K562 (cell line): Measurements from ENCODE around the gene DYSF. TPM values are rescaled to one million over a fixed set of nuclear protein-coding genes. Genes with fewer than 3 reads are reported as not detected.
A peak's percentile ranks its signal among the peaks of the same experiment; 100 is the strongest.

Source experiments
- ATAC-seq: fragments of 200-7000 bp; cut with Tn5 transposase; 3 replicates; pipeline ENCODE4 v1.9.1; 2020; ENCODE audit warnings: moderate library complexity
- BruUV-seq: library from RNA; stranded (reverse); fragments of 400-500 nt; replicated peaks from 2 replicates; lab custom pipeline; 2021; lab: Mats Ljungman, UMichigan
- CTCF ChIA-PET: fragments of 300-600 bp; formaldehyde crosslinking; extraction: SDS; loops from one replicate; lab custom pipeline; 2021; ENCODE audit warnings: low intra/inter-chr PET ratio; lab: Yijun Ruan, JAX
- POLR2A ChIA-PET: fragments of 300-600, 350-650 bp; sonication (Branson Sonifier 250); formaldehyde crosslinking; extraction: SDS; loops from one replicate; lab custom pipeline; 2021; ENCODE audit warnings: antibody characterized with exemption, inconsistent platforms; lab: Yijun Ruan, JAX
- DNase-seq, 4 experiments: peaks; one replicate each; pipeline versions ENCODE4 v3.0.0 to v3.0.0-alpha.2; 2011 to 2018; ENCODE audit warnings: low spot score in 3 of 4, mixed read lengths in 3 of 4; ENCODE audit errors: extremely low read depth in 1 of 4
- FAIRE-seq: peaks from 2 replicates; lab custom pipeline; 2011; peaks lifted over from hg19 to GRCh38; lab: Jason Lieb, UNC
- H2AFZ ChIP-seq: 2 replicates; pipeline ENCODE4 v1.6.0; 2011; ENCODE audit warnings: low read depth, low read length, control low read depth, inconsistent platforms
- H3K27ac ChIP-seq: fragments of 200-600 bp; 3 replicates; pipeline ENCODE4 v1.8.0; 2011; ENCODE audit warnings: low read depth, mild to moderate bottlenecking, control low read depth, inconsistent platforms, low read length, moderate library complexity, mixed read lengths; ENCODE audit errors: extremely low read depth
- H3K27me3 ChIP-seq, 2 experiments: fragments of 300-600 bp in 1 of 2; 2 replicates in 1 of 2; 3 replicates in 1 of 2; pipeline versions ENCODE4 v1.6.0 to v1.8.0; 2011; ENCODE audit warnings: inconsistent platforms in 2 of 2, low read length in 2 of 2, mild to moderate bottlenecking in 1 of 2, mixed read lengths in 1 of 2, moderate library complexity in 1 of 2; ENCODE audit not compliant: control insufficient read depth in 2 of 2, insufficient read depth in 2 of 2
- H3K36me3 ChIP-seq: fragments of 300-600 bp; 3 replicates; pipeline ENCODE4 v1.8.0; 2011; ENCODE audit warnings: mild to moderate bottlenecking, low read length, inconsistent platforms; ENCODE audit not compliant: control insufficient read depth, insufficient read depth
- H3K4me1 ChIP-seq, 2 experiments: fragments of 200-600 bp in 1 of 2; replicated peaks in 1 of 2; 2 replicates in 1 of 2; 3 replicates in 1 of 2; pipeline versions ENCODE4 v1.5.1 to v1.8.0; 2011; ENCODE audit warnings: inconsistent platforms in 2 of 2, low read length in 2 of 2, mild to moderate bottlenecking in 1 of 2, mixed read lengths in 1 of 2, moderate library complexity in 1 of 2; ENCODE audit not compliant: control insufficient read depth in 2 of 2, insufficient read depth in 2 of 2
- H3K4me2 ChIP-seq: 2 replicates; pipeline ENCODE4 v1.6.1; 2011; ENCODE audit warnings: low read length, control low read depth, inconsistent platforms, mixed read lengths; ENCODE audit not compliant: insufficient read depth
- H3K4me3 ChIP-seq: fragments of 200-600 bp; sonication (generic), shearing (Covaris generic); 2 replicates; pipeline ENCODE4 v1.5.1; 2016; ENCODE audit warnings: control low read depth, inconsistent platforms
- H3K79me2 ChIP-seq: fragments of 200-600 bp; 3 replicates; pipeline ENCODE4 v1.8.0; 2011; ENCODE audit warnings: low read length, inconsistent platforms; ENCODE audit not compliant: control insufficient read depth, insufficient read depth
- H3K9ac ChIP-seq, 2 experiments: 2 replicates each; pipeline versions ENCODE4 v1.6.0 to v1.6.1; 2011; ENCODE audit warnings: low read depth in 2 of 2, low read length in 2 of 2, control low read depth in 1 of 2, inconsistent platforms in 1 of 2, mild to moderate bottlenecking in 1 of 2, mixed read lengths in 1 of 2; ENCODE audit not compliant: insufficient read depth in 1 of 2
- H3K9me1 ChIP-seq: one replicate; pipeline ENCODE4 v1.6.0; 2011; ENCODE audit warnings: inconsistent platforms, mild to moderate bottlenecking, low read length, moderate library complexity; ENCODE audit not compliant: control insufficient read depth, insufficient read depth
- H3K9me3 ChIP-seq: replicated peaks from 2 replicates; pipeline ENCODE4 v1.5.1; 2011; ENCODE audit warnings: low read depth, low read length, inconsistent platforms; ENCODE audit not compliant: control insufficient read depth, insufficient read depth
- H4K20me1 ChIP-seq: replicated peaks from 2 replicates; pipeline ENCODE4 v1.6.1; 2011; ENCODE audit warnings: low read length, inconsistent platforms, mixed read lengths; ENCODE audit not compliant: control insufficient read depth, insufficient read depth
- ZFP36 ChIP-seq: fragments of 150-350 bp; IDR thresholded peaks from 2 replicates; pipeline ENCODE4 v1.6.1; 2018; ENCODE audit warnings: low read length, low read depth; ENCODE audit not compliant: partially characterized antibody
- ZSCAN29 ChIP-seq: fragments of 450-650 bp; IDR thresholded peaks from 2 replicates; pipeline ENCODE4 v1.6.1; 2017
- WGBS: fragments of 100-300 bp; shearing (Covaris generic); methylation state at CpG from one replicate; pipeline ENCODE4 v1.1.6; 2016; ENCODE audit warnings: low coverage, mixed read lengths; ENCODE audit not compliant: insufficient coverage; ENCODE audit errors: missing lambda C conversion rate; 5-methylcytosine and 5-hydroxymethylcytosine counted together
- in situ Hi-C: fragments of 300-500 bp; cut with MboI; formaldehyde crosslinking; loops from 4 replicates; pipeline ENCODE4 v1.15.0; 2018; ENCODE audit warnings: inconsistent platforms, mixed read lengths
- intact Hi-C: fragments of 100-400 bp; cut with micrococcal nuclease; formaldehyde crosslinking; loops from 2 replicates; pipeline ENCODE4 v1.14.2; 2022
- polyA plus RNA-seq, 8 experiments: library from polyadenylated mRNA; depleted of rRNA in 4 of 8; stranded (reverse) in 5 of 8; unstranded in 3 of 8; fragments of >200 nt; fragmentation: Nextera tagmentation in 2 of 8; fragmentation: Illumina TruSeq in 1 of 8; extraction: Ambion mirVana in 2 of 8; extraction: Trizol in 1 of 8; gene quantifications; 2 replicates each; pipeline versions ENCODE4 v1.2.1 to v1.2.3, GENCODE V29; 2011 to 2014; ENCODE audit warnings: inconsistent platforms in 1 of 8, missing spikeins in 1 of 8
- total RNA-seq, 7 experiments: library from RNA; depleted of rRNA in 6 of 7; stranded (reverse); fragments of >200 nt in 6 of 7; fragmentation: Illumina TruSeq in 2 of 7; extraction: Trizol in 2 of 7; gene quantifications; 2 replicates each; pipeline versions ENCODE4 v1.2.1 to v1.2.3, GENCODE V29; 2011 to 2021; ENCODE audit warnings: low replicate concordance in 1 of 7
- TF ChIP-seq, protein P1 (sequence below): IDR thresholded peaks from 2 replicates; pipeline ENCODE4 v1.6.1; 2014; ENCODE audit warnings: antibody characterized with exemption

DYSF gene
- total and polyA plus RNA-seq, 9 of the 15 experiments (the other 6 are each of a cell fraction or from before 2014, with no cell fraction given) = 0.01 to 0.80 (median 0.29) TPM

DNA sequence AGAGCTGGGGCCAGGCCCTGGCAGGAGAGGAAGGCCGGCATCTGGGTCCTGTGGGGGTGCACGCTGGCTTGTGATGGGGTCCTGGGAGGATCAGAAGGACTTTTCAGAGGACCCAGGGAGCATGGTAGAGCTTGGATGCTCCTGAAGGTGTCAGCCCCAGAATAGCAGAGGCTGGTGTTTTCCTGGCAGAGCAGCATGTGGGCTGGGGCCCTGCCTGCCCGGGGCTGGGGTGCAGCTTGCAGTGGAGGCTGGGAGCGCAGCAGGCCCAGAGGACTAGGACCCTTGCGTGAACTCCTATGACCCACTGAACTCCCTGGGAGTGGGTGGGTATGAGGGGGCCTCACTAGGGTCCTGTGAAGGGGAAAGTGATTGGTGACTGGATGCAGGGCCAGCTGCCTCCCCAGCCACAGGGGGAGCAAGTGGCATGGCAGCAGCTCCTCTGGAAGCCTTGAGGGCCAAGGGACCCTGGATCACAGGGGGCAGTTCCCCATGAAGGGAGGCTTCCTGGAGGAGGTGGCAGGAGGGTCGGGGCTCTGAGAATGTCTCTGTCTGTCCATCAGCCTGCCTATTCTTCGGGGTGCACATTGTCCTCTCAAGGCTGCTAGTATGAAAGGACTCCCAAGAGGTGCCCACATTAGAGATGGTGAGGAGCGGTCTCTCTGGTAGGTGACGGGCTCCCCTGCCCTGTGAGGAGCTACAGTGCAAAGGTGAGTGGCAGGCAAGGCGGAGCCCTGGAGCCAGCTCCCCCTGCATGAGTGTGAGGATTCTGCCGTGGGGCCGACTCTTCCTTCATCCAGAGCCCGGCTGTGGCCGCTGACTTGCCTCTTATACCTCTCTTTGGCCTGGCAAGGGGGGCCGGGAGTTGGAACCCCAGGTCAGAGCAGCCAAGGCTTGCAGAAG is 249.0 kb downstream of the DYSF start:
- ChIA-PET CTCF (no interaction called here), POLR2A (interaction anchor here (0.6 to 0.9 kb wide), 3 partner anchors 9 to 105 kb away, joined by 3 to 5 read pairs (median 4); no protein-coding TSS in a partner anchor)
- Histone ChIP-seq H3K9me3 (no peaks in the 10 kb centered on the region), H3K9me1 (no peaks in the 10 kb centered on the region), H3K27ac (no peak overlapping the region), H3K4me3 (no peak overlapping the region), H2AFZ (no peak overlapping the region), H3K4me2 (no peak overlapping the region), H3K27me3 (peaks cover 8 to 66% of the 10 kb centered on the region in 2 experiments; a peak in 4 of 5 replicates), H3K36me3 (no peaks in the 10 kb centered on the region), H3K79me2 (no peaks in the 10 kb centered on the region), H3K4me1 (no peaks in the 10 kb centered on the region), H3K9ac (no peak overlapping the region), H4K20me1 (peaks cover 13% of the 10 kb centered on the region; the same call in 1 of the 2 replicates)
- 1% methylated on average over 15 of the region's 15 CpGs for WGBS
- intact Hi-C loops (no loop called here), in situ Hi-C loops (no loop called here)
- no peak for DNase-seq
- no peak for ATAC-seq
- no TSS peak for BruUV-seq
- no peak for FAIRE-seq
- TF ChIP-seq ZFP36 (peak; percentile 56), ZSCAN29 (no peak)
- TF ChIP-seq, protein P1, sequence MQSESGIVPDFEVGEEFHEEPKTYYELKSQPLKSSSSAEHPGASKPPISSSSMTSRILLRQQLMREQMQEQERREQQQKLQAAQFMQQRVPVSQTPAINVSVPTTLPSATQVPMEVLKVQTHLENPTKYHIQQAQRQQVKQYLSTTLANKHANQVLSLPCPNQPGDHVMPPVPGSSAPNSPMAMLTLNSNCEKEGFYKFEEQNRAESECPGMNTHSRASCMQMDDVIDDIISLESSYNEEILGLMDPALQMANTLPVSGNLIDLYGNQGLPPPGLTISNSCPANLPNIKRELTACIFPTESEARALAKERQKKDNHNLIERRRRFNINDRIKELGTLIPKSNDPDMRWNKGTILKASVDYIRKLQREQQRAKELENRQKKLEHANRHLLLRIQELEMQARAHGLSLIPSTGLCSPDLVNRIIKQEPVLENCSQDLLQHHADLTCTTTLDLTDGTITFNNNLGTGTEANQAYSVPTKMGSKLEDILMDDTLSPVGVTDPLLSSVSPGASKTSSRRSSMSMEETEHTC = no peak
